Neural progenitor cell (in vitro differentiated cells): ENCODE data around the gene RETN.

Source experiments
- CTCF ChIP-seq: fragments of 200-600 bp; sonication (generic); IDR thresholded peaks from 2 replicates; pipeline ENCODE4 v1.5.1; 2017; ENCODE audit warnings: antibody characterized with exemption, mild to moderate bottlenecking
- EZH2 ChIP-seq: fragments of 200-600 bp; sonication (generic); IDR thresholded peaks from 2 replicates; pipeline ENCODE4 v1.6.1; 2017; ENCODE audit warnings: antibody characterized with exemption, mild to moderate bottlenecking, moderate library complexity
- EZH2phosphoT487 ChIP-seq: fragments of 200-600 bp; sonication (generic); IDR thresholded peaks from 2 replicates; pipeline ENCODE4 v1.6.1; 2017; ENCODE audit warnings: antibody characterized with exemption

DNA sequence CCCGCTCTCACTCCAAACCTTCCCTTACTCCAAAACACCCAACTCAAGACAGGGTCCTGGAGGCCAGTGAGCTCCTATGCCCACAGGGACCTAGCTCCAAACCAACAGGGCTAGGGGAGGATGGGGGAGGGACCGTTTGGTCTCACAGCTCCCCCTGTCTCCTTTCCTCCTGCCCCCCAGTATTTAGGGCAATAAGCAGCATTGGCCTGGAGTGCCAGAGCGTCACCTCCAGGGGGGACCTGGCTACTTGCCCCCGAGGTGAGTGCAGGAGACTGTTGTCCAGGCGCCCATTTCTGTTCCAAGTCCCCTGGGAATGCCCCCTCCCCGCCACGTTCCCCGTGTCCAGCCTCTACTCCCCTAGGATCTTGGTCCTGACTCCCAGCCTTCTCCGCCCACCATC is 792 bp downstream of the RETN start:
- no peak for TF ChIP-seq EZH2phosphoT487
- no peak for TF ChIP-seq CTCF
- no peak for TF ChIP-seq EZH2
